Metanephros (tissue), 2 donors: ENCODE results near the gene ARF6. TPM values are rescaled to one million over a fixed set of nuclear protein-coding genes. Genes with fewer than 3 reads are reported as not detected.

ENCODE experiments used
- small RNA-seq: library from RNA; depleted of rRNA; stranded (forward); fragments of <200 nt; gene quantifications from one replicate; pipeline ENCODE3, GENCODE V24; 2014; ENCODE audit warnings: low replicate concordance
- total RNA-seq: library from RNA; depleted of rRNA; stranded (reverse); fragments of >200 nt; gene quantifications from one replicate; pipeline ENCODE4 v1.2.3, GENCODE V29; 2014

ARF6 gene
- total RNA-seq = 63.1 TPM

GRCh38 chr14:49892636-49893308 lies at the start of gene ARF6:
ARF6 (plus strand) TSS chr14:49893082; CDS start chr14:49893737, 655 bp downstream.

GRCh38 chr14:49852301-49853157 lies 40.4 kb upstream of the ARF6 start, which contains the start of gene NEMF:
NEMF (minus strand) TSS chr14:49852788; CDS start chr14:49852753, 35 bp downstream.

Small RNA genes within 50 kb of the gene (small RNA-seq; reads per million reads assigned to genes)
- gene RF00017 (not detected), gene RN7SL2 (21.3 reads per million, percentile 96 among the genes with 10 or more reads in this experiment), gene RN7SL3 (1.2 reads per million, percentile 84 among the genes with 10 or more reads in this experiment), gene RNU6-189P (not detected)

Other genes starting within 250 kb of the ARF6 start
- gene POLE2, start 204.9 kb upstream of the ARF6 start, total RNA-seq = 14.4 TPM
- gene KLHDC1, start 200.0 kb upstream of the ARF6 start, total RNA-seq = 6.2 TPM
- 147 TPM for gene KLHDC2, start 124.9 kb upstream of the ARF6 start, total RNA-seq
- gene NEMF, start 40.3 kb upstream of the ARF6 start, total RNA-seq = 133 TPM
- gene VCPKMT, start 223.5 kb downstream of the ARF6 start, total RNA-seq = 8.9 TPM